Transverse colon (tissue), 4 donors: ENCODE results near the gene KCNQ4. TPM values are rescaled to one million over a fixed set of nuclear protein-coding genes. Genes with fewer than 3 reads are reported as not detected.

ENCODE experiments used
- DNase-seq: peaks from one replicate; pipeline ENCODE4 v3.0.0-alpha.2; 2019
- H3K27ac ChIP-seq, 4 donors: fragments of 200-600 bp; sonication (generic); 2 replicates each; pipeline ENCODE4 v1.5.1; 2016 to 2018; ENCODE audit warnings: inconsistent platforms in 4 of 4
- H3K27me3 ChIP-seq: fragments of 200-600 bp; sonication (generic); 2 replicates; pipeline ENCODE4 v1.5.1; 2017; ENCODE audit warnings: inconsistent platforms
- H3K36me3 ChIP-seq, 4 donors: fragments of 200-600 bp; sonication (generic); 2 replicates each; pipeline ENCODE4 v1.5.1; 2017 to 2019; ENCODE audit warnings: inconsistent platforms in 4 of 4
- H3K4me1 ChIP-seq, 4 donors: fragments of 200-600 bp; sonication (generic); 2 replicates each; pipeline ENCODE4 v1.5.1; 2017 to 2020; ENCODE audit warnings: inconsistent platforms in 4 of 4
- H3K4me3 ChIP-seq, 4 donors: fragments of 200-600 bp; sonication (generic); 1 replicate in 1 of 4; 2 replicates in 3 of 4; pipeline versions ENCODE4 v1.5.1 to v1.6.1; 2017 to 2019; ENCODE audit warnings: inconsistent platforms in 4 of 4
- H3K9me3 ChIP-seq, 2 donors: fragments of 200-600 bp; sonication (generic); 2 replicates each; pipeline ENCODE4 v1.5.1; 2017 to 2019; ENCODE audit warnings: inconsistent platforms in 2 of 2
- EP300 ChIP-seq: sonication (generic); formaldehyde crosslinking; IDR thresholded peaks from one replicate; pipeline ENCODE4 v1.6.1; 2017; ENCODE audit warnings: antibody characterized with exemption, low read depth
- POLR2A ChIP-seq: fragments of 450-650 bp; IDR thresholded peaks from one replicate; pipeline ENCODE4 v1.6.1; 2016; ENCODE audit warnings: antibody characterized with exemption, mild to moderate bottlenecking, moderate library complexity
- POLR2AphosphoS5 ChIP-seq, 3 donors: sonication (generic); formaldehyde crosslinking; IDR thresholded peaks; one replicate each; pipeline ENCODE4 v1.6.1; 2016; ENCODE audit warnings: antibody characterized with exemption in 3 of 3
- WGBS, 2 donors: methylation state at CpG; one replicate each; pipeline ENCODE4 v1.1.5; 2018; ENCODE audit warnings: low coverage in 1 of 2; 5-methylcytosine and 5-hydroxymethylcytosine counted together
- in situ Hi-C, 4 donors: fragments of 200-750 bp; cut with MboI; loops; one replicate each; pipeline versions ENCODE4 v1.15.0 to v1.15.1; 2017; ENCODE audit warnings: low sequenced_read_pairs in 3 of 4, low pct_ligation_motif_present in 1 of 4, low pct_unique_long_range_greater_than_20kb in 1 of 4
- intact Hi-C: fragments of 100-400 bp; cut with DNase I; formaldehyde crosslinking; loops from one replicate; pipeline ENCODE4 v1.15.1; 2023; ENCODE audit warnings: low total_unique reads
- total RNA-seq, 4 donors: library from RNA; depleted of rRNA; stranded (reverse); fragments of >200 nt; gene quantifications; one replicate each; pipeline ENCODE4 v1.1.0, GENCODE V29; 2016
- TF ChIP-seq, protein P1 (sequence below), 5 experiments: fragments of 200-600 bp in 3 of 5; fragments of 450-650 bp in 2 of 5; sonication (generic) in 3 of 5; IDR thresholded peaks; 1 replicate in 2 of 5; 2 replicates in 3 of 5; pipeline ENCODE4 v1.5.1; 2016 to 2017; ENCODE audit warnings: antibody characterized with exemption in 5 of 5, inconsistent platforms in 3 of 5, mild to moderate bottlenecking in 2 of 5, moderate library complexity in 1 of 5

Gene KCNQ4
- total RNA-seq, 4 donors from 2014 or later = 3.1 to 33.7 (median 3.6) TPM

DNA sequence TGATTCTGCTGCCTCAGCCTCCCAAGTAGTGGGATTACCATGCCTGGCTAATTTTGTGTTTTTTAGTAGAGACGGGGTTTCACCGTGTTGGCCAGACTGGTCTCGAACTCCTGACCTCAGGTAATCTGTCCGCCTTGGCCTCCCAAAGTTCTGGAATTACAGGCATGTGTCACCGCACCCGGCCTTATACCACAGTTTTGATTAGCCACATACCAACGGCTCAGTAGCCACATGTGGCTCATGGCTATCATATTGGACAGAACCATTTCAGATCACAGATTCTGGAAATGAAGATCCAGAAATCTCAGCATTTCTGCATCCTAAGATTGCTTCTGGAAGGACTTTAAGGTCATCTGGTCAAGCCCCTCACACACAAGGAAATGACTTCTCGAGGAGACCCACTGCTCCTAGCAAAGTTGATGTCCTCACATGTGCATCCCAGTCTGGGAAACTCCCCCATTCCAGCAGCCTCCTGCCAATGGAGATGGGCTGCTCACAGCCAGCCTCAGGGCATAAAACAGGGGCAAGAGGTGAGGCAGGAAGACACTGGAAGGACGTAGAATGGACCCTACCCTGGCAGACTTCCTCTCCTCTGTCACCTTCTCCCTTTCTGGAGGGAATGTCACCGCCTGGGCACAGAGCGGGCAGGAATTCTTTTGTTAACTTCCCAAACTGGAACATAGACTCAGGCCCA lies 96.0 kb downstream of the KCNQ4 start:
- Histone ChIP-seq H3K36me3 (no peaks in the 10 kb centered on the region), H3K9me3 (no peaks in the 10 kb centered on the region), H3K27me3 (peaks cover 21% of the 10 kb centered on the region), H3K4me1 (peaks cover 0 to 22% (median 2%) of the 10 kb centered on the region in 4 donors), H3K27ac (no peak overlapping the region), H3K4me3 (no peak overlapping the region)
- in situ Hi-C loops (no loop called here), intact Hi-C loops (no loop called here)
- no peak for TF ChIP-seq POLR2A
- no peak for DNase-seq
- 80 to 84% methylated on average over 6 to 11 of the region's 11 CpGs for WGBS, 2 donors

DNA sequence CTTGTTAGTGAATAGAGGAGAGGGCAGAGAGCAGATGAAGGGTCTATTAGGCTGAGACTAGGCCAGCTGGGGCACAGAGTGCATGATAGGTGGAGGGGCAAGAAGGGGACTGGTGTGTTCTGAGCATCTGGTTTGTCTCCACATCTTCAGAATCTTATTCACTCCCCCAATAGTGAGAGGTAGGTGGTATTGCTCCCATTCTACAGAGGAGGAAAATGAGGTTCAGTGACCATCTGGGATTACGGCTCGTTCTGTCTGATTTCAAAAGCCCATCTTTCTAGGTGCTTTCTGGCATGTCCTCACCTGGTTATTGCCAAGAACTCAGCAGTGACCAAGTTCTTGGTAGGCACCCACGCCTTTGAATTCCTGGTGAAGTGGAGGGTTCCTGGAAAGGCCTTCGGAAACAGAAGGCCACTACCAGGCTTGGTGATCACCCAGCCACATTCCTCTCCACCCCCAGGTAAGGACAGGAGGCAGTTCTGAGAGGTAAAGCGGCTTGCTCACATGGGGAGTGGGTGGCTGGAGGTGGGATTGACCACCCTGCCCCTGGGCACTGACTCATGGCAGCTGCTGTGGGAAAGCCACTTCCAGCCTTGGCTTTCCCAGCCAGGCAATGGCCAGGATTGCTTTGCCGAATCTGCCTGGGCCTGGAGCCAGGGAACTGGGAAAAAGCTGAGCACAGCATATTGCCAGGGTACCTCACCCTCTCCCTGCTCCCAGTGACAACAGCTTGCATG lies 97.4 kb downstream of the KCNQ4 start:
- no peak for DNase-seq
- Histone ChIP-seq H3K4me3 (no peak overlapping the region), H3K27ac (no peak overlapping the region), H3K36me3 (no peaks in the 10 kb centered on the region), H3K9me3 (no peaks in the 10 kb centered on the region), H3K4me1 (peaks cover 0 to 16% (median 2%) of the 10 kb centered on the region in 4 donors), H3K27me3 (peaks cover 35% of the 10 kb centered on the region)
- TF ChIP-seq, protein P1, sequence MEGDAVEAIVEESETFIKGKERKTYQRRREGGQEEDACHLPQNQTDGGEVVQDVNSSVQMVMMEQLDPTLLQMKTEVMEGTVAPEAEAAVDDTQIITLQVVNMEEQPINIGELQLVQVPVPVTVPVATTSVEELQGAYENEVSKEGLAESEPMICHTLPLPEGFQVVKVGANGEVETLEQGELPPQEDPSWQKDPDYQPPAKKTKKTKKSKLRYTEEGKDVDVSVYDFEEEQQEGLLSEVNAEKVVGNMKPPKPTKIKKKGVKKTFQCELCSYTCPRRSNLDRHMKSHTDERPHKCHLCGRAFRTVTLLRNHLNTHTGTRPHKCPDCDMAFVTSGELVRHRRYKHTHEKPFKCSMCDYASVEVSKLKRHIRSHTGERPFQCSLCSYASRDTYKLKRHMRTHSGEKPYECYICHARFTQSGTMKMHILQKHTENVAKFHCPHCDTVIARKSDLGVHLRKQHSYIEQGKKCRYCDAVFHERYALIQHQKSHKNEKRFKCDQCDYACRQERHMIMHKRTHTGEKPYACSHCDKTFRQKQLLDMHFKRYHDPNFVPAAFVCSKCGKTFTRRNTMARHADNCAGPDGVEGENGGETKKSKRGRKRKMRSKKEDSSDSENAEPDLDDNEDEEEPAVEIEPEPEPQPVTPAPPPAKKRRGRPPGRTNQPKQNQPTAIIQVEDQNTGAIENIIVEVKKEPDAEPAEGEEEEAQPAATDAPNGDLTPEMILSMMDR (IDR thresholded peaks at IDR 0.05) = no peak
- TF ChIP-seq POLR2AphosphoS5 (IDR thresholded peaks at IDR 0.05) (no peak), EP300 (no peak), POLR2A (no peak)
- 84% methylated on average over 6 of the region's 6 CpGs; no CpG with 5 or more reads in 1 of the 2 donors for WGBS, 2 donors
- intact Hi-C loops (no loop called here), in situ Hi-C loops (no loop called here)

DNA sequence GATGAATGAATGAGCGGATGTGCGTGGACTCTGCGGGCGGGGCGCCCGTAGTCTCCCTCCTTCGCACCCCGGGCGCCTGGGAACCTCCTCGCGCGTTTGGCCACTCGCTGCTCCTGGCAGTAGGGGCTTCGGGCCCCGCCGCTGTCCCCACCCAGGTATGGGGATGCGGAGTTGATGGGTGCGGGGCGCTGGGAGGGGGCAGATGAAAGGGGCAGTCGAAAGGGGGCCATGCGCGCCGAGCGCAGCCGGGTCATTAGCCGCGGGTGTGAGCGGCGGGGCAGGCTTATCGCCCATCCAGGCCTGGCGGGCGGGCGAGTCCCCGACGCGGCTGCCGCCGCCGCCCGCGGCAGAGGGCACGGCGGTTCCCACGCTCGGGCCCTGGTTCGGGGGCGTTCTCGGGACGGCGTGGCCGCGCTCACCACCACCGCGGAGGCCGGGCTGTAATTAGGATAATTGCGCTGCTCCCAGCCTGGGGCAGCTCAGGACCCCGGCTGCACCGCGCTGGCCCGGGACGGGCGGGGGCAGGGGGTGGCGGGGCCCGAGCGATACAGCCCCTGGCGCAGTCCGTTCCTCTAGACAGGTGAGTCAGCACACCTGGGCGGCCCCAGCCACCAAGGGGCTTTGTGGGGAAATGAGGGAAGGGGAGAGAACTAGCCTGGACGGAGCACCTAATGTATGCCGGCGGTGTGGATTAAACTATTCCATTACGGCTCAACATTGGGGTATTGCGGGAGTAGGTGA lies 100.6 kb downstream of the KCNQ4 start:
- Histone ChIP-seq H3K4me1 (peaks cover 0 to 8% (median 2%) of the 10 kb centered on the region in 4 donors), H3K4me3 (peak overlapping the region in 1 of 4 donors; percentile 39), H3K36me3 (no peaks in the 10 kb centered on the region), H3K27ac (no peak overlapping the region), H3K27me3 (peaks cover 36% of the 10 kb centered on the region), H3K9me3 (no peaks in the 10 kb centered on the region)
- TF ChIP-seq POLR2AphosphoS5 (IDR thresholded peaks at IDR 0.05) (no peak), EP300 (no peak), POLR2A (no peak)
- TF ChIP-seq, protein P1 (IDR thresholded peaks at IDR 0.05) = no peak
- DNase-seq = no peak
- in situ Hi-C loops (no loop called here), intact Hi-C loops (no loop called here)
- 29 to 90% methylated on average over 4 to 48 of the region's 73 CpGs for WGBS, 2 donors

DNA sequence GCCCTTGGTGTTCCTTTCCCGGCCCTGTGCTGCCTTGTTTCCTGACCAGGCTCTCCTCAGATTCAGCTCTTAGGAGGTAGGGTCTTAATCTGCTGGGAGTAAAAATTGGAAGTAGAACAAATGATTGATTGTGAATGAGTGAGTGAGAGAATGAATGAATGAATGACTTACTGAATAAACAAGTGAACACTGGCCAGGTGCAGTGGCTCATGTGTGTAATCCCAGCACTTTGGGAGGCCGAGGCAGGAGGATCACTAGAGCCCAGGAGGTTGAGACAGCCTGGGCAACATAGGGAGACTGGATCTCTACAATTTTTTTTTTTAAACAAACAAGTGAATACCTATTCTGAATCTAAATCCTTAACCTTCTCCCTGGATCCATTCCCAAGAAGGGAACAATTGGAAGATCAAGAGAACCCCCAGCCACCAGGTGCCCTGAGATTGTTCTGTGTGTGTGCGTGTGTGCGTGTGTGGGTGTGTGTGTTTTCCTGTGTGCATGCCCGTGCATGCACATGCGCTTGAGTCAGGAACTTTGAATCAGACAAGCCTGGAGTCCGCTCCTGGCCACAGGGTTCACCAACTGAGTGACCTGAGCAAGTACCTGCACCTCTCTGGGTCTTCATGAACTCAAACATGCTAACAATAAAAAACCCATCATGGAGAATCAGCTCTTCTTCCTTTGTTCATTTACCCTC lies 102.9 kb downstream of the KCNQ4 start:
- Histone ChIP-seq H3K36me3 (no peaks in the 10 kb centered on the region), H3K4me1 (peaks cover 0 to 8% (median 2%) of the 10 kb centered on the region in 4 donors), H3K4me3 (no peak overlapping the region), H3K27ac (no peak overlapping the region), H3K9me3 (no peaks in the 10 kb centered on the region), H3K27me3 (peaks cover 36% of the 10 kb centered on the region)
- no peak for DNase-seq
- 73 to 75% methylated on average over 1 to 6 of the region's 7 CpGs for WGBS, 2 donors
- intact Hi-C loops (no loop called here), in situ Hi-C loops (no loop called here)
- TF ChIP-seq EP300 (no peak), POLR2AphosphoS5 (IDR thresholded peaks at IDR 0.05) (no peak), POLR2A (no peak)
- TF ChIP-seq, protein P1 (IDR thresholded peaks at IDR 0.05) = no peak
